GM21381 (cell line): ENCODE measurements around the gene FRMD8.

Experiments used
- ATAC-seq: cut with Tn5 transposase; IDR thresholded peaks from one replicate; pipeline ENCODE4 v1.9.1; 2021; ENCODE audit warnings: mild to moderate bottlenecking, moderate library complexity; ENCODE audit not compliant: unreplicated experiment

The FRMD8 gene

GRCh38 chr11:65375012-65375411 lies 11.4 kb upstream of the FRMD8 start:
- no peak for ATAC-seq

DNA sequence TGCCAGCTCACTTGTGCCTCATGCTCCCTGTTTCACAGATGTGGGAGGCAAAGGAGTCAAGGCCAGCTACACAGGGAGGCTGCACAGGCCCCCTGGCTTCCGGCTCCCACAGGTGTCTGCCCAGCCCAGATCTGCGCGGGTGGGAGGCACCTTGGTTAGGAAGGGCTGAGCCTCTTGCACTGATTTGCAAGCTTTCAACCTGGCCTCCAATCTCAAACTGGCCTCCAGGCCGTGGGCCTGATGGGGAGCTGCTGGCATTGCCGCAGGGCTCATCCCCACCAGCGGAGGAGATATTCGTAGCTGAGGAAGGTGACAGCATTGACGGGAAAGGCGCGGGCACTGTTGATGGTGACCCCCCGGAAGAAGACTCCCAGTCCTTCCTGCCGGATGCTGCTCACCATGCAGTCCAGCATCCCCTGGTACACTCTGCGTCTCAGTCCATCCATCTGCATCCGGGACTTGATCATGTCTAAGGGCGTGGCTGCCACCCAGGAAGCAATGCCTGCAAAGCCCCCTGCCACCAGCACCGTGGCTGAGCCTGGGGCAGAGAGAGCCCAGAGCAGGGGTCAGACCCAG lies 10.2 kb upstream of the FRMD8 start:
- no peak for ATAC-seq

DNA sequence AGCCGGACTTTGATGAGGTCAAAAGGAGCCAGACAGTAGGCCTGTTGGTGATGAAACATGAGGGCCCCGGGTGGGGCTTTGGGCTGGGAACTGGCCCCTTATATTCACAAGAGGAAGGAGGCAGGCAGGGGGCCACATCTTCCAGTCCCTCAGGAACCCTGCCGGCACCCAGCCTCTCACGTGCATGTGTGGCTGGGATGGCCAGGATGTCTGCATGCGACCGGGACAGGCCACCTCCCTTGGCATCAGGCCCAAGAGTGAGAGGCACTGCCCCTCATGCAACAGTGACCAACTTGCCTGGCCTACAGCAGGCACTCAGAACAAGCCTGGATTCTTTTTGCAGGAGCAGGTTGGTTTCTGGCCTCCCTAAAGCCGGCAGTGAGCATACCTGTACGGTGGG lies 9.4 kb upstream of the FRMD8 start:
- ATAC-seq: no peak

DNA sequence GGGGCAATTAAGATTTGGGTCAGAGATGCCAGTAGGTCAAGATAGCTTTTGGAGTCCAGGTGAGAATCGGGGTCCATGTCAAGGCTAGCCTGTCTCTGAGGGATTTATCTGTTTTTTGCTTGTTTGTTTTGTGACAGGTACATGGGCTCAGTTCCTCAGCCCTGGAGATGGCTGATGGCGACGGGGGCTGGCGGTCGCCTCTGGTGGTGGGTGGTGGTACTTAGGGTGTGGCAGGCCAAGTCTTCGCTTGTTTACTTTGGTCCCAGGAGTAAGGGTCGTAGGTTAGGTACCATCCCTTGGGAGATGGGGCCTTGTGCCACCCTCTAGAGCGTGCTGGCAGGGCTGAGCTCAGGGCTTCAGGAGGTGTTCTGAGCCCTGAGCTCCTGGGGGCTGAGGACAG lies 8.7 kb upstream of the FRMD8 start:
- ATAC-seq: no peak

- no peak for ATAC-seq
Measured at GRCh38 chr11:65378208-65378927, 8.1 kb upstream of the FRMD8 start.

GRCh38 chr11:65378928-65379638 lies 7.4 kb upstream of the FRMD8 start:
- ATAC-seq: no peak

DNA sequence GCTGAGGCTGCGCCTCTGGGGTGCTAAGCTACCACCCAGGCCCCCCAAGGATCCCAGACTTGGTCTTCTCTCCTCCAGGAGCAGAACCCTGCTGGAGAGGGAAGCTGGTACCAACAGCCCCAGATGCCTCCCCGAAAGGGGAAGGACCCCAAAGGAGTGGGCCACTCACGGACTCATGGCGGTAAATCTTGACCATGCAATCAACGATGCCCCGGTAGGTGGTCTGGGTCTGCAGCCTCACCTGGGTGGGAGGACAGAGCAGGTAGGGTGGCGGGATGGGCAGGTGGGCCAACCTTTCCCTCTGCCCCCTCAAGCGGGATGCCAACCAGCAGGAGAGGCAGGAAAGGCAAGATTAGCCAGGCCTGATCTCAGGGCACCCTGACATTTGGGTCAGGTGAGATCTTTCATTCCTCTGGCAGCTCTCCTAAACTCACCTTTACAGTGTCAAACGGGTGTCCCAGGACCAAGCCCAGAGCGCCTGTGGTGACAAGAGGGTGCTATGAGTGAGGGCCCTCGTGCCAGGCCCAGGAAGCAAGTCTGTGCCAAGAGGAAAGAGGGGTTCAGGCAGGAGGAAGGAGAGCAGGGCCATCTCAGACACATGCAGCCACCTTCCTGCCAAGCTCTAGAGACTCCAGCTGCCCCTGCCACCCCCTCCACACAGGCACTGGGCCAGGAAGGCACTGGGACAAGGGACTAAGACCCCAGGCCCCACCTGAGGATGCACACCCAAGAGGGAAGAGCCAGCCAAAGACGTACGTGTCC lies 6.6 kb upstream of the FRMD8 start:
- no peak for ATAC-seq

- ATAC-seq: no peak
Measured at GRCh38 chr11:65380460-65381119, 5.8 kb upstream of the FRMD8 start.

GRCh38 chr11:65381716-65382032 lies 4.8 kb upstream of the FRMD8 start:
- ATAC-seq: peak; percentile 5

GRCh38 chr11:65382033-65382803 lies 4.2 kb upstream of the FRMD8 start, which contains the start of gene SLC25A45:
TSS of gene SLC25A45 (minus strand) at chr11:65382646. CDS start at chr11:65381951, 695 bp downstream.
- peak; percentile 63 for ATAC-seq

DNA sequence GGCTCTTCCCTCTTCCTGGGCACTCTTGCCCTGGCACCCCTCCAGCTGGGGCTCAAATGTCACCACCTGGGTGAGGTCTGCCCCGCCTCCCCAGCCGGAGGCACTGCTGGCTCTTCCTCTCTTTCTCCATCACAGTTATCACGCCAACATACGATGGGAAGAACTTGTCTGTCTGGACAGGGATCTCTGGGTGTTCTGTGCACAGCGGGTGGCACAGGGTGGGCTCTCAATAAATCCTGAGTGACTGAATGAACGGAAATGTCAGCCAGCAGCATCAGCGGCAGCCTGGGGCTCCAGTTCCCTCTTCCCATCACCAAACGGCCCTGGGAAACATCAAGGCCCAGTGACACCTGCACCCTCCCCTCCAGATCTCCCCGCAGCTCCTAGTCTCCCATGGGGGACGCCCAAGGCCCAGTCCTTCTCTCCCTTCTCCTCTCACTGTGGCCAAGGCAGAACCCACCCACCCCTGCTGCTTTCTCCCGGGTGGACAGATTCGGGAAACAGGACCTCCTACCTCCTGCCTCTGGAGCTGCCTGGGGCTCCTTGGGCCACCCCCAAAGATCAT lies 3.6 kb upstream of the FRMD8 start:
- no peak for ATAC-seq

DNA sequence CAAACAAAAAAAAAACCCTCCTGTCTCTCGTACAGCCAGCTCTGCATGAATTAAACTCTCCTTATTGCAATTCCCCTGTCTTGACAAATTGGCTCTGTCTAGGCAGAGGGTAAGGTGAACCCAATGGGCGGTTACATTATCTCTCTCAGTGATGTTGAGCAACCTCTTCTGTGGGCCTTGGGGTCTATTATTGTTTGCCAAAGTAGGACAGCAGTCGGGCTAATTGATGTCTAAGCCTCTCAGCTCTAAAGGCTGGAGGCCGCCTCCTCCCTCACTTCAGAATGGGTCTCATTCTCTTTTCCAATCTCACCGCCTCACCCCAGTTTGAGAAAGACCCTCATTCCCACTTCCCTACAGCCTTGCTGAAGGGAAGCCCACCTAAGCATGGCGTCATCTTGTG lies 2.7 kb upstream of the FRMD8 start:
- no peak for ATAC-seq

DNA sequence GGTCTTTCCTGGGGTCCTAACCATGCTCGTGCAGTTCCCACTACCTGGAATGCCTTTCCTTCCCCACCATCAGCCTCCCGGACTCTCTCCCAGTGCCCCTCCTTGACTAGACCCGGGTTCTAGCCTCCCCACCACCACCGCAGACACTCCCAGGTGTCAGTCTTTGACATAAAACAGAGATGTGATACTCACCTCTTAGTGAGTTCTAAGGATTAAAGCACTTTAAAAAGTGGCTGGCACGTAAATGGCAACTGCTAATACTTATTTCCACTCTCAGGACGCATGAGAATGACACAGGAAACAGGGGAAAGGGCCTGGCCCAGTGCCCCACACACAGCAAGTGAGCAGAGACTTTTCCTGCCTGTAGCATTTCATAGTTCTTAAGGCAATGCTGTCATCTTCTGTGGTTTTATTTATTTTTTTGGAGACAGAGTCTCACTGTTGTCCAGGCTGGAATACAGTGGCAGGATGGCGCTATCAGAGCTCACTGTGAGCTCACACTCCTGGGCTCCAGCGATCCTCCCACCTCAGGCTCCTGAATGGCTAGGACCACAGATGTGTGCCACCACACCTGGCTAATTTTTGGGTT lies 2.0 kb upstream of the FRMD8 start:
- ATAC-seq: no peak

DNA sequence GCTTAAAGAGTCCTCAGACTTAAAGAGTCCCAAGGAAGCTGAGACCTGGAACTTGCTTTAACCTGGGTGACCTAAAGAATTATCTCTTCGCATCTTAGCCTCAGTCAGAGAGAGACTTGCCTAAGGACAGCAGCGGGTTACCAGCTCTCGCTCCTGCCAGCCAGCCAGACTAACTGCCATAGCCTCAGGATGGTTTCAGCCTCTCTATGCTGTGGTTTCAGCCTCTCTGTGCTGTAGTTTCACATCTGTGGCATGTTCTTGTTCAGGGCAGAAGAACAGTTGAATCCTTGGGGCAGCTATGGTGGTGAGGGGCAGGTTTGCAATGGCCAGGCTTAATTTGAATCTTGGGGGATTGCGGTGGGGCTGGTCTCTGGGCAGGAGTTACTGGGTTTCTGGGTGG lies 2.3 kb downstream of the FRMD8 start:
- no peak for ATAC-seq

- ATAC-seq: no peak
Measured at GRCh38 chr11:65389294-65389980, 3.0 kb downstream of the FRMD8 start.

GRCh38 chr11:65390099-65390941 lies 3.9 kb downstream of the FRMD8 start:
- ATAC-seq: no peak

- no peak for ATAC-seq
Measured at GRCh38 chr11:65390996-65391395, 4.6 kb downstream of the FRMD8 start.

- no peak for ATAC-seq
Measured at GRCh38 chr11:65392186-65392829, 5.9 kb downstream of the FRMD8 start.
